Pericardium fibroblast (primary cell): ENCODE data around the gene SLC35D3. TPM values are rescaled to one million over a fixed set of nuclear protein-coding genes. Genes with fewer than 3 reads are reported as not detected.

Source experiments
- total RNA-seq: library from RNA; depleted of rRNA; stranded (reverse); fragments of >200 nt; gene quantifications from 2 replicates; pipeline ENCODE4 v1.2.3, GENCODE V29; 2015

Gene SLC35D3
- total RNA-seq = not detected in 2 replicates

GRCh38 chr6:136921936-136922684 is at the start of gene SLC35D3:
SLC35D3 (plus strand) TSS chr6:136922301; CDS start chr6:136922429, 128 bp downstream.

Other genes with a start within 250 kb of the SLC35D3 start
- gene MAP3K5, start 129.8 kb upstream of the SLC35D3 start, total RNA-seq = 1.5 and 2.8 TPM in 2 replicates
- gene PEX7, start 99.7 kb upstream of the SLC35D3 start, total RNA-seq = 4.7 and 5.4 TPM in 2 replicates
- 0.12 and 0.85 TPM in 2 replicates for gene IL20RA, start 122.7 kb downstream of the SLC35D3 start, total RNA-seq